Fibroblast of lung (primary cell): Measurements from ENCODE around the gene B9D1. TPM values are rescaled to one million over a fixed set of nuclear protein-coding genes. Genes with fewer than 3 reads are reported as not detected.

Experiments
- DNase-seq, 2 donors: peaks; one replicate each; pipeline versions ENCODE4 v3.0.0 to v3.0.0-alpha.2; 2010; ENCODE audit warnings: low read depth in 2 of 2
- H2AFZ ChIP-seq: 2 replicates; pipeline ENCODE4 v1.5.1; 2012; ENCODE audit warnings: low read length, control low read depth, inconsistent platforms
- H3K27ac ChIP-seq: 2 replicates; pipeline ENCODE4 v1.5.1; 2011; ENCODE audit warnings: low read length, control low read depth; ENCODE audit not compliant: insufficient read depth
- H3K27me3 ChIP-seq: 2 replicates; pipeline ENCODE4 v1.5.1; 2011; ENCODE audit warnings: mild to moderate bottlenecking, low read length; ENCODE audit not compliant: control insufficient read depth, insufficient read depth
- H3K36me3 ChIP-seq: 2 replicates; pipeline ENCODE4 v1.5.1; 2011; ENCODE audit warnings: low read length; ENCODE audit not compliant: control insufficient read depth, insufficient read depth
- H3K4me1 ChIP-seq: 2 replicates; pipeline ENCODE4 v1.5.1; 2011; ENCODE audit warnings: low read length; ENCODE audit not compliant: control insufficient read depth, insufficient read depth; ENCODE audit errors: extremely low read depth
- H3K4me2 ChIP-seq: 2 replicates; pipeline ENCODE4 v1.5.1; 2011; ENCODE audit warnings: low read length, control low read depth; ENCODE audit not compliant: insufficient read depth; ENCODE audit errors: extremely low read depth
- H3K4me3 ChIP-seq, 4 experiments: fragments of 200-600 bp in 1 of 4; sonication (generic) in 1 of 4; replicated peaks in 1 of 4; 2 replicates each; pipeline ENCODE4 v1.5.1; 2011 to 2016; ENCODE audit warnings: low read length in 4 of 4, low read depth in 3 of 4, mild to moderate bottlenecking in 3 of 4, control low read depth in 2 of 4, inconsistent platforms in 1 of 4, mixed read lengths in 1 of 4; ENCODE audit not compliant: insufficient read depth in 1 of 4; ENCODE audit errors: control extremely low read depth in 1 of 4
- H3K79me2 ChIP-seq: 2 replicates; pipeline ENCODE4 v1.5.1; 2012; ENCODE audit warnings: mild to moderate bottlenecking, low read length, inconsistent platforms; ENCODE audit not compliant: control insufficient read depth, insufficient read depth
- H3K9ac ChIP-seq: 2 replicates; pipeline ENCODE4 v1.5.1; 2011; ENCODE audit warnings: mild to moderate bottlenecking, low read length, control low read depth; ENCODE audit not compliant: insufficient read depth
- H3K9me3 ChIP-seq: 2 replicates; pipeline ENCODE4 v1.5.1; 2012; ENCODE audit warnings: low read depth, low read length; ENCODE audit not compliant: control insufficient read depth, insufficient read depth
- H4K20me1 ChIP-seq: 2 replicates; pipeline ENCODE4 v1.5.1; 2011; ENCODE audit warnings: low read length; ENCODE audit not compliant: control insufficient read depth, insufficient read depth; ENCODE audit errors: extremely low read depth
- EZH2 ChIP-seq: IDR thresholded peaks from 2 replicates; pipeline ENCODE4 v1.5.1; 2012; ENCODE audit warnings: low read length, control low read depth, mild to moderate bottlenecking; ENCODE audit errors: missing control alignments
- polyA plus RNA-seq, 2 donors: library from polyadenylated mRNA; depleted of rRNA in 1 of 2; stranded (reverse) in 1 of 2; unstranded in 1 of 2; fragments of >200 nt; gene quantifications; 2 replicates each; pipeline ENCODE4 v1.2.1, GENCODE V29; 2011 to 2012; ENCODE audit warnings: missing spikeins in 1 of 2
- total RNA-seq: library from RNA; depleted of rRNA; stranded (reverse); fragments of >200 nt; gene quantifications from 2 replicates; pipeline ENCODE4 v1.2.1, GENCODE V29; 2014
- TF ChIP-seq, protein P1 (sequence below), 2 donors: IDR thresholded peaks in 1 of 2; conservative IDR thresholded peaks in 1 of 2; 1 replicate in 1 of 2; 2 replicates in 1 of 2; pipeline ENCODE4 v1.5.1; 2011 to 2012; ENCODE audit warnings: low read length in 2 of 2, control low read depth in 1 of 2, inconsistent platforms in 1 of 2, low read depth in 1 of 2, mild to moderate bottlenecking in 1 of 2

The B9D1 gene
- total and polyA plus RNA-seq, 2 donors (not counting 1 experiment from before 2014, with no cell fraction given), result 35.7 to 38.5 TPM

DNA sequence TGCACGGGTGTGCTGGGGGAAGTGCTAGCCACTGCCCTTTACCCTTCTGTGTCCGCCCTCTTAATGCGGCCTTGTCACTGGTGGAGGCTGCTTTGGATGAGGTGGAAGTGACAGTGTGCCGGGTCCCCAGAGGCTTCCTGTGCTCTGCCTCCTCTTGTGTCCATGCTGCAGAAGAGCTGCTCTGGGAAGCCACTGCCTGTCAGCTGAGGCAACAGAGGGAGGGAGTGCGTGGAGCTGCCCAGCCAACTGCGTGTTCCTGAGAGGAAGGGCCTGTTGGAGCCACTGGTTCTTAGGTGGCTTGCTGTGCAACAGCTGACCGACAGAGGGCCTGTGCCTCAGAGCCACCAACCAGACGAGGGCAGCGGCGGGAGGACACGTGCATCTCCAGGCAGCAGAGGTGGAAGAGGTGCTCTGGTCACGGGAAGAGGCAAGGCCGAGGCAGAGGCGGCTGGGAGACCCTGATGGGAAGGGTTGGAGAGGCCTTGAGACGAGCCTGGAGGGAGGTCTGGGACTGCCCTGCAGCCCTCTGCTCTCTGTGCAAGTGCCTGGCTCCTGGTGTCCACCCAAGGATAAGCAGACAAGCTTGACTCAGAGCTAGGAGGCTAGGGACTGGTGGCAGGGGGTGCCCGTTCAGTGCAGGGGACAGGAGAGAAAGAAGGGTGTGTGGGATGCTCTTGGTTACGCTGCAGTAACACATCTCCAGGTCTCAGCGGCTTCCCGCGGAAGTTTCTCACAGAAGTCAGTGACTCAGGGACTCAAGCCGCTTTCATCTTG, 25.4 kb downstream of the B9D1 start:
- TF ChIP-seq EZH2, result no peak
- TF ChIP-seq, protein P1, sequence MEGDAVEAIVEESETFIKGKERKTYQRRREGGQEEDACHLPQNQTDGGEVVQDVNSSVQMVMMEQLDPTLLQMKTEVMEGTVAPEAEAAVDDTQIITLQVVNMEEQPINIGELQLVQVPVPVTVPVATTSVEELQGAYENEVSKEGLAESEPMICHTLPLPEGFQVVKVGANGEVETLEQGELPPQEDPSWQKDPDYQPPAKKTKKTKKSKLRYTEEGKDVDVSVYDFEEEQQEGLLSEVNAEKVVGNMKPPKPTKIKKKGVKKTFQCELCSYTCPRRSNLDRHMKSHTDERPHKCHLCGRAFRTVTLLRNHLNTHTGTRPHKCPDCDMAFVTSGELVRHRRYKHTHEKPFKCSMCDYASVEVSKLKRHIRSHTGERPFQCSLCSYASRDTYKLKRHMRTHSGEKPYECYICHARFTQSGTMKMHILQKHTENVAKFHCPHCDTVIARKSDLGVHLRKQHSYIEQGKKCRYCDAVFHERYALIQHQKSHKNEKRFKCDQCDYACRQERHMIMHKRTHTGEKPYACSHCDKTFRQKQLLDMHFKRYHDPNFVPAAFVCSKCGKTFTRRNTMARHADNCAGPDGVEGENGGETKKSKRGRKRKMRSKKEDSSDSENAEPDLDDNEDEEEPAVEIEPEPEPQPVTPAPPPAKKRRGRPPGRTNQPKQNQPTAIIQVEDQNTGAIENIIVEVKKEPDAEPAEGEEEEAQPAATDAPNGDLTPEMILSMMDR (conservative IDR thresholded peaks at IDR 0.05 in 1 of 2, IDR thresholded peaks at IDR 0.05 in 1 of 2; ENCODE audit: low read depth in 1 of 2, low read length in 2 of 2), result peak in 1 of 2 donors; percentile 55
- Histone ChIP-seq H3K36me3 (peaks cover 11% of the 10 kb centered on the region), H3K4me2 (no peak overlapping the region), H4K20me1 (no peaks in the 10 kb centered on the region), H3K4me1 (peaks cover 15% of the 10 kb centered on the region), H2AFZ (no peak overlapping the region), H3K9me3 (no peaks in the 10 kb centered on the region), H3K27me3 (no peaks in the 10 kb centered on the region), H3K79me2 (no peaks in the 10 kb centered on the region), H3K27ac (no peak overlapping the region), H3K9ac (peak overlapping the region; percentile 9), H3K4me3 (no peak overlapping the region)
- peak in 1 of 2 donors; percentile 20 for DNase-seq

DNA sequence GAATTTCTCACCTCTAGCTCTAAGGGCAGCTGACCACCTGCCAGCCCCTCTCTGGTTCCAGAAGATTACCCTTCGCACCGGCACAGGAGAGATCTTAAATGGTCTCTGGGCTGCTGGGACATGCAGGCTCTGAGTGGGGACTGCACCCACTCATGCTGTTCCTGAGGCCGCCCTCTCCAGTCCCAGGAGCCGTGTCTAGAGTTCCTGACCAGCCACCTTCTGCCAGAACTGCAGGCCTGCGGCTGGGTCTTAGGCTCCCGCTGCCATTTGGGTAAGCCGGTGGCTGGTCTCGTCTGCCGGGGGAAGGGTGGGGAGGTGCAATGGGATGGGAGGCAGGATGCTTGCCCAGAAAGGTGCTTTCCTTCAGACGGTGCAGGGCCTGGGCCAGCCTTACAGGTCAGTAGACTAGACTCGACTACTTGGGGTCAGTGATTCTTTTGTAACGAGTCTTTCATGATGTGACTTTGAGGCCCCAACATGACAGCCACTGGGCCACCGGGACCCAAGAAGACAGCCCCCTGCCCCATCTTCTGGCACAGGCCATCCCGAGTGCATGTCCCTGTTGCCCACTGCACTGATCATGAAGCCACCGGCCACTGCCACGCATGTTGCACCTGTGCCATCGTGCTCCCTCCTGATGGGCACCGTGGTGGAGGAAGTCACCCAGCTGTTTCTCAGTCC, 26.4 kb downstream of the B9D1 start:
- no peak overlapping the region for H3K4me2 ChIP-seq
- no peak for DNase-seq
- no peaks in the 10 kb centered on the region for H4K20me1 ChIP-seq
- H3K9ac ChIP-seq, result no peak overlapping the region
- no peak overlapping the region for H3K4me3 ChIP-seq
- no peaks in the 10 kb centered on the region for H3K9me3 ChIP-seq
- H3K4me1 ChIP-seq, result peaks cover 24% of the 10 kb centered on the region
- no peak for TF ChIP-seq EZH2
- H3K79me2 ChIP-seq, result no peaks in the 10 kb centered on the region
- peaks cover 11% of the 10 kb centered on the region for H3K36me3 ChIP-seq
- H3K27ac ChIP-seq, result no peak overlapping the region
- no peak overlapping the region for H2AFZ ChIP-seq
- H3K27me3 ChIP-seq, result no peaks in the 10 kb centered on the region

DNA sequence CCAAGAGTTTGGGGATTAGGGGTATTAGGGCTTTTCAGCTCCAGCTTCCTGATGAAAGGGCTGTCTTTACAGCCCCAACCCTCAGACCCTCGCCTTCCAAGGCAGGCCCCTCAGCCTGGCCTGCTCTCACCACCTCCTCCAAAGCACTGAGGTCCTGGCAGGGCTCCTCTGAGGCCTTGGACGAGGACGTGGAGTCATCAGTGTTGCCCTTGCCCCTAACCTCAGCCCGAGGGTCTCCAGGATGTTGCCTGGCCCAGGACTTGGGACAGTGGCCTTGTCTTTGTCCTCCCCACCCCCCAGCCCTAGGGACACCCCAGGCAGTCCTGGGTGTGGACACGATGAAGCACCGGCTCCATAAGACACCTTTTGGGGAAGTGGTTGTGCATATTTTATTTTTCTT, 28.2 kb downstream of the B9D1 start:
- Histone ChIP-seq H3K27ac (no peak overlapping the region), H2AFZ (no peak overlapping the region), H3K9ac (no peak overlapping the region), H3K4me3 (no peak overlapping the region), H3K36me3 (peaks cover 11% of the 10 kb centered on the region), H3K9me3 (no peaks in the 10 kb centered on the region), H3K27me3 (no peaks in the 10 kb centered on the region), H3K79me2 (no peaks in the 10 kb centered on the region), H3K4me2 (no peak overlapping the region), H3K4me1 (peaks cover 30% of the 10 kb centered on the region), H4K20me1 (no peaks in the 10 kb centered on the region)
- no peak for DNase-seq
- TF ChIP-seq, protein P1 (conservative IDR thresholded peaks at IDR 0.05 in 1 of 2, IDR thresholded peaks at IDR 0.05 in 1 of 2; ENCODE audit: low read depth in 1 of 2, low read length in 2 of 2), result no peak
- TF ChIP-seq EZH2, result no peak
